Body of pancreas (tissue), 4 donors: ENCODE data around the gene ZNF253. TPM values are rescaled to one million over a fixed set of nuclear protein-coding genes. Genes with fewer than 3 reads are reported as not detected.
A peak's percentile ranks its signal among the peaks of the same experiment; 100 is the strongest.
"Not testable (repeated sequence)": the region's sequence is repeated elsewhere in the genome, so short reads cannot be mapped to it uniquely, and the experiment has no call there.

Experiments used
- ATAC-seq: fragments of 150-250 bp; one replicate; pipeline ENCODE4 v1.9.1; 2016
- DNase-seq, 4 donors: peaks; one replicate each; pipeline ENCODE4 v3.0.0-alpha.2; 2019
- H3K27ac ChIP-seq, 4 donors: fragments of 200-600 bp; sonication (generic); 1 replicate in 3 of 4; 2 replicates in 1 of 4; pipeline versions ENCODE4 v1.5.1 to v1.6.1; 2016 to 2019; ENCODE audit warnings: mild to moderate bottlenecking in 1 of 4, mixed read lengths in 1 of 4, moderate library complexity in 1 of 4
- H3K27me3 ChIP-seq, 2 donors: fragments of 200-600 bp; sonication (generic); one replicate each; pipeline ENCODE4 v1.6.0; 2016; ENCODE audit warnings: mild to moderate bottlenecking in 1 of 2
- H3K36me3 ChIP-seq, 2 donors: fragments of 200-600 bp; sonication (generic); replicated peaks in 1 of 2; 2 replicates each; pipeline ENCODE4 v1.5.1; 2016; ENCODE audit warnings: low read depth in 2 of 2; ENCODE audit not compliant: insufficient read depth in 1 of 2
- H3K4me1 ChIP-seq: fragments of 200-600 bp; sonication (generic); one replicate; pipeline ENCODE4 v1.6.0; 2016
- H3K4me3 ChIP-seq, 2 donors: fragments of 200-600 bp; sonication (generic); 1 replicate in 1 of 2; 2 replicates in 1 of 2; pipeline ENCODE4 v1.5.1; 2016 to 2019
- H3K9me3 ChIP-seq, 3 donors: fragments of 200-600 bp; sonication (generic); 1 replicate in 2 of 3; 2 replicates in 1 of 3; pipeline ENCODE4 v1.5.1; 2016
- POLR2A ChIP-seq, 3 donors: fragments of 450-650 bp; IDR thresholded peaks; one replicate each; pipeline ENCODE4 v1.6.1; 2016; ENCODE audit warnings: antibody characterized with exemption in 3 of 3, mild to moderate bottlenecking in 2 of 3
- WGBS, 2 donors: methylation state at CpG; one replicate each; pipeline ENCODE4 v1.1.5; 2017; 5-methylcytosine and 5-hydroxymethylcytosine counted together
- intact Hi-C: fragments of 100-400 bp; cut with DNase I; formaldehyde crosslinking; loops from one replicate; pipeline ENCODE4 v1.15.1; 2023
- total RNA-seq, 2 donors: library from RNA; depleted of rRNA; stranded (reverse); fragments of >200 nt; gene quantifications; one replicate each; pipeline ENCODE4 v1.1.0, GENCODE V29; 2016
- TF ChIP-seq, protein P1 (sequence below), 7 experiments: fragments of 450-650 bp in 4 of 7; fragments of 200-600 bp in 3 of 7; sonication (generic) in 3 of 7; IDR thresholded peaks; one replicate each; pipeline ENCODE4 v1.5.1; 2016 to 2019; ENCODE audit warnings: antibody characterized with exemption in 7 of 7

The ZNF253 gene
- total RNA-seq, 2 donors from 2014 or later, result 7.6 to 8.8 TPM

DNA sequence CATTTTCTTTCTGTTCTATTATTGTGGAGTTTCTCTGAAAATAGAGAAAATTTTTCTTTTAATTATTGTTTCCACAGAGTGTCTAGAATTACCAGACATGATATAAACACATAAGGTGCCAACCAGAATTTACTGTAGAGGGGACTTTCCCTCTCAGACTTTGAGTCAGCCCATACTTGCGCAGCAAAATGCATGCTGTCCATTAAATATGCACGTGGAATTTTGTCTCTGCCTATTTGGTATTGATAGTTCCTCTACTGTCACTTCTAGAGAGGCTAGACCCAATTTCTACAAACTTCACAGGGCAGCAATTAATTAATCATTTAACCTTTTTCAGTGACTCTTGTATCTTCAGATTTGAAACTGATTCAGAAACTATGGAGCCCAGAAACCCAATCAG lies 44.0 kb downstream of the ZNF253 start:
- no peak for ATAC-seq
- no peak for TF ChIP-seq POLR2A (IDR thresholded peaks at IDR 0.05)
- TF ChIP-seq, protein P1, sequence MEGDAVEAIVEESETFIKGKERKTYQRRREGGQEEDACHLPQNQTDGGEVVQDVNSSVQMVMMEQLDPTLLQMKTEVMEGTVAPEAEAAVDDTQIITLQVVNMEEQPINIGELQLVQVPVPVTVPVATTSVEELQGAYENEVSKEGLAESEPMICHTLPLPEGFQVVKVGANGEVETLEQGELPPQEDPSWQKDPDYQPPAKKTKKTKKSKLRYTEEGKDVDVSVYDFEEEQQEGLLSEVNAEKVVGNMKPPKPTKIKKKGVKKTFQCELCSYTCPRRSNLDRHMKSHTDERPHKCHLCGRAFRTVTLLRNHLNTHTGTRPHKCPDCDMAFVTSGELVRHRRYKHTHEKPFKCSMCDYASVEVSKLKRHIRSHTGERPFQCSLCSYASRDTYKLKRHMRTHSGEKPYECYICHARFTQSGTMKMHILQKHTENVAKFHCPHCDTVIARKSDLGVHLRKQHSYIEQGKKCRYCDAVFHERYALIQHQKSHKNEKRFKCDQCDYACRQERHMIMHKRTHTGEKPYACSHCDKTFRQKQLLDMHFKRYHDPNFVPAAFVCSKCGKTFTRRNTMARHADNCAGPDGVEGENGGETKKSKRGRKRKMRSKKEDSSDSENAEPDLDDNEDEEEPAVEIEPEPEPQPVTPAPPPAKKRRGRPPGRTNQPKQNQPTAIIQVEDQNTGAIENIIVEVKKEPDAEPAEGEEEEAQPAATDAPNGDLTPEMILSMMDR (IDR thresholded peaks at IDR 0.05), result no peak
- Histone ChIP-seq H3K4me3 (no peak overlapping the region), H3K27me3 (no peaks in the 10 kb centered on the region), H3K27ac (no peak overlapping the region), H3K4me1 (no peaks in the 10 kb centered on the region), H3K9me3 (no peaks in the 10 kb centered on the region), H3K36me3 (no peaks in the 10 kb centered on the region)
- intact Hi-C loops, result no loop called here
- WGBS, 2 donors, result 88 to 89% methylated on average over 2 of the region's 2 CpGs
- no peak for DNase-seq

DNA sequence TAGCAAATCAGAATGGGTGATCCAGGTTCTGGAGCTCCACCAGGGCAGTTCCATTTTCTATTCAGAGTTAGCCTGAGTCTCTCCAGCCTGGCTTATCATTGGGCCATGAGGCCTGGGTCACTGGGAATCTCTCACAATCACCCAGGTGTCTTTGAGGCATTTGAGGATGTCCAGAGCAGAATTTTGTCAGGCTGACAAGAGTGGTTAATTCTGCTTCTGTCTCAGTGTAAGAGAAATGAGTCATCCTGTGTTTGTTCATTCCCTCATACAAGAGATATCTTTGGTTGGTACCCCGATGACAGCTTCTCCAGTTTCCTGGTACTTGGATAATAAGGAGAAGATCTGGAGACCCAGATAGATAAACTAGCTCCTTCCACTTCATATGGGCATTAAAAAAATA lies 45.5 kb downstream of the ZNF253 start:
- Histone ChIP-seq H3K27me3 (no peaks in the 10 kb centered on the region), H3K4me1 (no peaks in the 10 kb centered on the region), H3K27ac (no peak overlapping the region), H3K9me3 (no peaks in the 10 kb centered on the region), H3K36me3 (no peaks in the 10 kb centered on the region), H3K4me3 (no peak overlapping the region)
- DNase-seq (no peak), ATAC-seq (no peak)
- TF ChIP-seq, protein P1 (IDR thresholded peaks at IDR 0.05), result no peak
- TF ChIP-seq POLR2A (IDR thresholded peaks at IDR 0.05), result no peak
- 38 to 79% methylated on average over 1 of the region's 1 CpG for WGBS, 2 donors
- intact Hi-C loops, result no loop called here

DNA sequence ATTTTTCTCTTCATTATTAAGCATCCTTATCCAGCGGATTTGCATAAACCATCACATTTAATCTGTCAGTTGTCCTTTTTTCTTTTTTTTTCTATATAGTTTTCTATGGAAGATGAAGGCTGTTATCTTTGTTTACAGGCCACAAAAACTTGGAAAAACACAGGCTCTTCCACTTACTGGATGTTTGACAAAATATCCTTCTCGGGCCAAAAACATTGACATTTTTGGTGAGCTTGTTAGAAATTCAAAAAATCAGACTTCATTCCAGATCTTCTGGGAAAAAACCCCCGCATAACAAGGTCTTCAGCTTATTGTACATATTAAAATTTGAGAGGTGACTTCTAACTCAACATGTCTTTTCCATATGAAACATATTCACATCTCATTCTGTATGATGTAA lies 48.9 kb downstream of the ZNF253 start:
- H3K4me3 ChIP-seq, result no peak overlapping the region
- 62 to 69% methylated on average over 3 of the region's 3 CpGs for WGBS, 2 donors
- intact Hi-C loops, result no loop called here
- ATAC-seq (no peak), DNase-seq (no peak)
- H3K4me1 ChIP-seq, result no peaks in the 10 kb centered on the region
- no peaks in the 10 kb centered on the region for H3K36me3 ChIP-seq
- TF ChIP-seq, protein P1 (IDR thresholded peaks at IDR 0.05), result no peak
- TF ChIP-seq POLR2A (IDR thresholded peaks at IDR 0.05), result no peak
- H3K27me3 ChIP-seq, result no peaks in the 10 kb centered on the region
- H3K27ac ChIP-seq, result no peak overlapping the region
- no peaks in the 10 kb centered on the region for H3K9me3 ChIP-seq

DNA sequence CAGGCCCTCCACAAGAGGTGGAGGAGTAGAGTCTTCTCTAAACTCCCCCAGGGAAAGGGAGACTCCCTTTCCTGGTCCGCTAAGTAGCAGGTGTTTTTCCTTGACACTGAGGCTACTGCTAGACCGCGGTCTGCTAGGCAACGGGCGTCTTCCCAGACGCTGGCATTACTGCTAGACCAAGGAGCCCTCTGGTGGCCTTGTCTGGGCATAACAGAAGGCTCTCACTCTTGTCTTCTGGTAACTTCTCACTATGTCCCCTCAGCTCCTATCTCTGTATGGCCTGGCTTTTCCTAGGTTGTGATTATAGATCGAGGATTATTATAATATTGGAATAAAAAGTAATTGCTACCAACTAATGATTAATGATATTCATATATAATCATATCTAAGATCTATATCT lies 64.7 kb downstream of the ZNF253 start:
- peak; percentile 64 to 83 (median 77) for DNase-seq
- WGBS, 2 donors, result 37 to 54% methylated on average over 6 to 7 of the region's 7 CpGs
- H3K4me1 ChIP-seq, ATAC-seq, intact Hi-C loops, H3K4me3 ChIP-seq, H3K36me3 ChIP-seq, H3K27me3 ChIP-seq, H3K27ac ChIP-seq: not testable (repeated sequence)
- peaks cover 0 to 21% (median 0%) of the 10 kb centered on the region in 3 donors for H3K9me3 ChIP-seq
- TF ChIP-seq, protein P1 (IDR thresholded peaks at IDR 0.05), result peak in 6 of 7 experiments; percentile 50 to 64 (median 56)

DNA sequence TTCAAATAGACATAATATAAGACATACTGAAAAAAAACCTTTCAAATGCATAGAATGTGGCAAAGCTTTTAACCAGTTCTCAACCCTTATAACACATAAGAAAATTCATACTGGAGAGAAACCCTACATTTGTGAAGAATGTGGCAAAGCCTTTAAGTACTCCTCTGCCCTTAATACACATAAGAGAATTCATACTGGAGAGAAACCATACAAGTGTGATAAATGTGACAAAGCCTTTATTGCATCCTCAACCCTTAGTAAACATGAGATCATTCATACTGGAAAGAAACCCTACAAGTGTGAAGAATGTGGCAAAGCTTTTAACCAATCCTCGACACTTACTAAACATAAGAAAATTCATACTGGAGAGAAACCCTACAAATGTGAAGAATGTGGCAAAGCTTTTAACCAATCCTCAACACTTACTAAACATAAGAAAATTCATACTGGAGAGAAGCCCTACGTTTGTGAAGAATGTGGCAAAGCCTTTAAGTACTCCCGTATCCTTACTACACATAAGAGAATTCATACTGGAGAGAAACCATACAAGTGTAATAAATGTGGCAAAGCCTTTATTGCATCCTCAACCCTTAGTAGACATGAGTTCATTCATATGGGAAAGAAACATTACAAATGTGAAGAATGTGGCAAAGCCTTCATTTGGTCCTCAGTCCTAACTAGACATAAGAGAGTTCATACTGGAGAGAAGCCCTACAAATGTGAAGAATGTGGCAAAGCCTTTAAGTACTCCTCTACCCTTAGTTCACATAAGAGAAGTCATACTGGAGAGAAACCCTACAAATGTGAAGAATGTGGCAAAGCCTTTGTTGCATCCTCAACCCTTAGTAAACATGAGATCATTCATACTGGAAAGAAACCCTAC lies 68.0 kb downstream of the ZNF253 start:
- H3K27ac ChIP-seq, H3K36me3 ChIP-seq, H3K4me3 ChIP-seq, DNase-seq, ATAC-seq, H3K27me3 ChIP-seq, H3K4me1 ChIP-seq, intact Hi-C loops: not testable (repeated sequence)
- H3K9me3 ChIP-seq, result peaks cover 0 to 21% (median 0%) of the 10 kb centered on the region in 3 donors
- WGBS, 2 donors, result 72 to 80% methylated on average over 3 of the region's 3 CpGs
